ENCODE results near the gene RMND1.
"Not testable (repeated sequence)": the region's sequence is repeated elsewhere in the genome, so short reads cannot be mapped to it uniquely, and the experiment has no call there.

The RMND1 gene

DNA sequence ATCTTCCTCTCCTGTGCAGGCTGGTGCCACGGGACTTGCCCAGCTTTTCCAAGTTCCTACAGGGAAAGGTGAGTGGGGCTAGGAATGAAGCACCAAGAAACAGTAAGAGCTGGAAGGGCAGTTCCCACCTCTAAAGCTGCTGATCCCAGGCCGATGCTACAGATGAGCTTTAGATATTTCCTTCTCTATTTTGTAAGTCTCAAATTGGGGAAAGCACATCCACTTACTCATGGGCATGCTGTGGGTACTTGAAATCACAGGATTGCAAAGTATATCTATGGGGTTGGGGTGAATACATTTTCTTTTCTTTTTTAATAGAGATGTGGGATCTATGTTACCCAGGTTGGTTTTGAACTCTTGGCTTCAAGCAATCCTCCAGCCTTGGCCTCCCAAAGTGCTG, 63.7 kb downstream of the RMND1 start:
- peaks cover 16% of the 10 kb centered on the region for H3K4me1 Mint-ChIP-seq
- peaks cover 8% of the 10 kb centered on the region for H3K36me3 Mint-ChIP-seq (ENCODE audit: low read depth)
- H3K27me3 Mint-ChIP-seq (ENCODE audit: low read depth), result no peaks in the 10 kb centered on the region
- no peaks in the 10 kb centered on the region for H3K9me3 Mint-ChIP-seq
- TF ChIP-seq CTCF (IDR thresholded peaks at IDR 0.05; ENCODE audit: unreplicated experiment in 3 of 3), result no peak
- peak overlapping the region in 2 of 3 experiments; percentile 61 to 83 for H3K27ac Mint-ChIP-seq
- peak overlapping the region; percentile 40 to 51 (median 42) for H3K4me3 Mint-ChIP-seq

DNA sequence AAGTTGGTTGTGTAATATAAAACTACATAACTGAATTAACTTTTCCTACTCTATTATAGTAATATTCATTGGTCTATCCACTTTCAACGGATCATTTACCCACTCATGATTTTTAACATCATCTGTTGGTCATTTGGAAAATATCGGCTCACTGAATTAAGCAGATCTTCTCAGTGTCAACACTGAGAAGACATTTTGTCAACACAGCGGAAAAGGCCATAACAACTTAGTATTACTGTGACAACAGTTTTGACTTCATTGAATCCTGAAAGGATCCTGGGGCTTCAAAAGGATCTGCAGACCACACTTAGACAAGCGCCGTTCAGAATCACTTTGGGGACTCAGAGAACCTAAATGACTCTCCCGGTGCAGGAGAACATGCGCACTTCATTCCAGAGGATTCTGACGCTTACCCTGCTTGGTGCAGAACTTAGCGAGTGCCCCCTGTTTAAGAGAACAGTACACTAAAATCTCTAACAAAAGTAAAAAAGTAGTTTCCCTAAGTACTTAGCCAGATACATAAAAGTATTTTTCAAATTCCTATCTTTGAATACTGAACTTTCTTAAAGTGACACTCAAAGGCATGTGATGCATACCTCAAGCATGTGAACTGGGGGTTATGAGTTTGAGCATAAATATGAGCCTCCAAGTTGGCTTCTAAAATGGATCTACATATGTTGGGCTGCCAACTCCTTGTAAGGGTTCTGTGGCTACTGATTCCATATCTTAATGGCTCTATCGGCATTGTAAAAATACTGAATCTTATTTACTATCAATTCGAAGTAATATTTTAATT, 64.6 kb downstream of the RMND1 start:
- H3K9me3 Mint-ChIP-seq, result no peaks in the 10 kb centered on the region
- peaks cover 4% of the 10 kb centered on the region for H3K36me3 Mint-ChIP-seq (ENCODE audit: low read depth)
- peaks cover 8% of the 10 kb centered on the region for H3K4me1 Mint-ChIP-seq
- TF ChIP-seq CTCF (IDR thresholded peaks at IDR 0.05; ENCODE audit: unreplicated experiment in 3 of 3), result no peak
- peak overlapping the region in 2 of 3 experiments; percentile 37 to 41 for H3K4me3 Mint-ChIP-seq
- no peaks in the 10 kb centered on the region for H3K27me3 Mint-ChIP-seq (ENCODE audit: low read depth)
- H3K27ac Mint-ChIP-seq, result peak overlapping the region in 1 of 3 experiments; percentile 15

- Mint-ChIP-seq H3K27me3 (ENCODE audit: low read depth) (no peaks in the 10 kb centered on the region), H3K36me3 (ENCODE audit: low read depth) (peaks cover 4% of the 10 kb centered on the region)
Measured at GRCh38 chr6:151385177-151385576, 66.7 kb downstream of the RMND1 start.

DNA sequence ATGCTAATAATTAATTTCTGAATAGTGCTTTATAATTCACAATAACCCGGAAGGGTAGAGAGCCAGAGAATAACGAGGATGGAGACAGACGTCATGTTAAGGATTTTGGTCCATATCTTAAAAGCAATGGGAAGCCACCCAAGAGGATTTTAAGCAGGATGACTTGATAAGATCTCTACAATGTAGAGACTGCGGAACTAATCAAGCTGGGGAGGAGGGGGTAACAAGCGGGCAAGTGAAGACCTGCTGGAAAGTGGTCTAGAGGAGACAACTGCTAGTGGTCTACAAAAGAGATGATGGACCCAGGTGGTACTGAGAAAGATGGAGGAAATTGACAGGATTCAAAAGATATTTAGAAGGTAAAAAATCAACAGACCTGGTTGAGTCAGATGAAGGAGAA, 67.8 kb downstream of the RMND1 start:
- H3K4me1 Mint-ChIP-seq, result peaks cover 4% of the 10 kb centered on the region
- H3K4me3 Mint-ChIP-seq, result no peak overlapping the region
- H3K27ac Mint-ChIP-seq, result no peak overlapping the region
- H3K9me3 Mint-ChIP-seq, result no peaks in the 10 kb centered on the region
- no peaks in the 10 kb centered on the region for H3K27me3 Mint-ChIP-seq (ENCODE audit: low read depth)
- peaks cover 4% of the 10 kb centered on the region for H3K36me3 Mint-ChIP-seq (ENCODE audit: low read depth)
- no peak for TF ChIP-seq CTCF (IDR thresholded peaks at IDR 0.05; ENCODE audit: unreplicated experiment in 3 of 3)

More at GRCh38 chr6:151385177-151385576, 66.7 kb downstream of the RMND1 start:
- Mint-ChIP-seq H3K4me1 (peaks cover 4% of the 10 kb centered on the region), H3K4me3 (no peak overlapping the region), H3K27ac (no peak overlapping the region), H3K9me3 (no peaks in the 10 kb centered on the region)
- no peak for TF ChIP-seq CTCF (IDR thresholded peaks at IDR 0.05; ENCODE audit: unreplicated experiment in 3 of 3)

DNA sequence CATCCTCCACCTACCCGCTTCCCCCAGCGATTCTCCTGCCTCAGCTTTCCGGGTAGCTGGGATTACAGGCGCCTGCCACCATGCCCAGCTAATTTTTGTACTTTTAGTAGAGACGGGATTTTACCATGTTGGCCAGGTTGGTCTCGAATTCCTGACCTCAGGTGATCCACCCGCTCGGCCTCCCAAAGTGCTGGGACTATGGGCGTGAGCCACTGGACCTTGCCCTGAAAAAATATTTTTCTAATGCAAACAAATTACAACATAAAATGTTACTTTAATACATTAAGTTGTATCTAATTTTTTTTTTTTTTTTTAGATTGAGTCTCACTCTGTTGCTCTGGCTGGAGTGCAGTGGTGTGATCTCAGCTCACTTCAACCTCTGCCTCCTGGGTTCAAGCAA, 69.3 kb downstream of the RMND1 start:
- not testable (repeated sequence) for H3K36me3 Mint-ChIP-seq (ENCODE audit: low read depth); H3K4me1 Mint-ChIP-seq; H3K4me3 Mint-ChIP-seq; H3K27ac Mint-ChIP-seq; H3K27me3 Mint-ChIP-seq (ENCODE audit: low read depth); H3K9me3 Mint-ChIP-seq

DNA sequence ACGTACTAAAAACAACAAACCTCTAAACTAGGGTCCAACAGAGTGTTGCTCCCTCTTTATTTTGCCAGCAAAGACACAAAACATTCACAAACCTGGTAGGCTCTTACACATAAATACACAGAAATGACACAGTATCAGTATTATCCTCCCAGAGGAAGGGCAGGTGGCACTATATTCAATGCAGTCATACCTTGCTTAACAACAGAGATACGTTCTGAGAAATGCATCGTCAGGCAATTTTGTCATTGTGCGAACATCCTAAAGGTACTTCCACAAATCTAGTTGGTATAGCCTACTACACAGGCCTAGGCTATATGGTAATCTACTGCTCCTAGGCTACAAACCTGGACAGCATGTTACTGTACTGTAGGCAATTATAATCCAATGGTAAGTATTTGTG, 70.2 kb downstream of the RMND1 start:
- Mint-ChIP-seq H3K36me3 (ENCODE audit: low read depth) (peaks cover 6% of the 10 kb centered on the region), H3K4me1 (peaks cover 4% of the 10 kb centered on the region), H3K27me3 (ENCODE audit: low read depth) (no peaks in the 10 kb centered on the region), H3K27ac (no peak overlapping the region), H3K9me3 (no peaks in the 10 kb centered on the region), H3K4me3 (no peak overlapping the region)
- TF ChIP-seq CTCF (IDR thresholded peaks at IDR 0.05; ENCODE audit: unreplicated experiment in 3 of 3), result no peak
